HepG2 (cell line): ENCODE results near the gene KCNK5. TPM values are rescaled to one million over a fixed set of nuclear protein-coding genes. Genes with fewer than 3 reads are reported as not detected.

Experiments
- ATAC-seq: fragments of 200-7000 bp; cut with Tn5 transposase; 3 replicates; pipeline ENCODE4 v1.9.1; 2020; ENCODE audit warnings: mild to moderate bottlenecking, moderate library complexity
- BruUV-seq: library from RNA; stranded (reverse); fragments of 400-500 nt; replicated peaks from 2 replicates; lab custom pipeline; 2021; lab: Mats Ljungman, UMichigan
- CTCF ChIA-PET: fragments of 300-600 bp; formaldehyde crosslinking; extraction: SDS; loops from one replicate; lab custom pipeline; 2021; ENCODE audit warnings: low total read pairs, inconsistent platforms, low intra/inter-chr PET ratio; lab: Yijun Ruan, JAX
- POLR2A ChIA-PET: fragments of 350-600 bp; sonication (Branson Sonifier 250); formaldehyde crosslinking; loops from one replicate; lab custom pipeline; 2020; ENCODE audit warnings: antibody characterized with exemption, inconsistent platforms; lab: Yijun Ruan, JAX
- DNase-seq: peaks from one replicate; pipeline ENCODE4 v3.0.0-alpha.2; 2015; ENCODE audit warnings: low spot score
- FAIRE-seq: peaks from 3 replicates; lab custom pipeline; 2011; peaks lifted over from hg19 to GRCh38; lab: Jason Lieb, UNC
- H2AFZ ChIP-seq: one replicate; pipeline ENCODE4 v1.6.1; 2011; ENCODE audit warnings: low read length, inconsistent platforms
- H3K27ac ChIP-seq: fragments of 300-600 bp; 3 replicates; pipeline ENCODE4 v1.8.0; 2011; ENCODE audit warnings: mixed run types, mild to moderate bottlenecking, mixed read lengths, low read length, inconsistent platforms; ENCODE audit not compliant: insufficient read depth; ENCODE audit errors: extremely low read length
- H3K27me3 ChIP-seq, 2 experiments: fragments of 200-600 bp in 1 of 2; 2 replicates in 1 of 2; 3 replicates in 1 of 2; pipeline versions ENCODE4 v1.6.0 to v1.8.0; 2011; ENCODE audit warnings: low read length in 2 of 2, mild to moderate bottlenecking in 2 of 2, moderate library complexity in 2 of 2, inconsistent platforms in 1 of 2; ENCODE audit not compliant: insufficient read depth in 2 of 2, control insufficient read depth in 1 of 2
- H3K36me3 ChIP-seq, 2 experiments: fragments of 200-600 bp in 1 of 2; replicated peaks in 1 of 2; 2 replicates in 1 of 2; 3 replicates in 1 of 2; pipeline versions ENCODE4 v1.5.1 to v1.8.0; 2011; ENCODE audit warnings: low read length in 2 of 2, inconsistent platforms in 1 of 2; ENCODE audit not compliant: insufficient read depth in 2 of 2, control insufficient read depth in 1 of 2
- H3K4me1 ChIP-seq: 2 replicates; pipeline ENCODE4 v1.5.1; 2012; ENCODE audit warnings: low read length, inconsistent platforms; ENCODE audit not compliant: insufficient read depth
- H3K4me2 ChIP-seq: 2 replicates; pipeline ENCODE4 v1.6.0; 2011; ENCODE audit warnings: low read depth, low read length, inconsistent platforms
- H3K4me3 ChIP-seq, 3 experiments: fragments of 200-600 bp in 1 of 3; sonication (generic), shearing (Covaris generic) in 1 of 3; replicated peaks in 1 of 3; 2 replicates each; pipeline ENCODE4 v1.5.1; 2011 to 2016; ENCODE audit warnings: low read length in 3 of 3, inconsistent platforms in 2 of 3, low read depth in 2 of 3, mild to moderate bottlenecking in 2 of 3, control low read depth in 1 of 3, mixed read lengths in 1 of 3; ENCODE audit not compliant: insufficient read depth in 1 of 3
- H3K79me2 ChIP-seq: one replicate; pipeline ENCODE4 v1.6.1; 2011; ENCODE audit warnings: low read length, inconsistent platforms; ENCODE audit not compliant: insufficient read depth
- H3K9ac ChIP-seq: 2 replicates; pipeline ENCODE4 v1.6.0; 2011; ENCODE audit warnings: mild to moderate bottlenecking, low read depth, low read length, inconsistent platforms; ENCODE audit not compliant: insufficient read depth
- H3K9me3 ChIP-seq: 2 replicates; pipeline ENCODE4 v1.5.1; 2012; ENCODE audit warnings: mild to moderate bottlenecking, low read length
- H4K20me1 ChIP-seq: 2 replicates; pipeline ENCODE4 v1.6.0; 2011; ENCODE audit warnings: inconsistent platforms, mild to moderate bottlenecking, low read length, moderate library complexity; ENCODE audit not compliant: insufficient read depth
- ATF3 ChIP-seq: sonication (generic); formaldehyde crosslinking; IDR thresholded peaks from 2 replicates; pipeline ENCODE4 v1.4.0; 2020; ENCODE audit warnings: missing genetic modification reagents
- ATF7 ChIP-seq, 2 experiments: fragments of 450-650 bp in 1 of 2; sonication (generic) in 1 of 2; formaldehyde crosslinking in 1 of 2; IDR thresholded peaks; 2 replicates each; pipeline versions ENCODE4 v1.4.0 to v1.6.1; 2016 to 2020; ENCODE audit warnings: antibody characterized with exemption in 1 of 2, mild to moderate bottlenecking in 1 of 2, missing genetic modification reagents in 1 of 2
- ESRRA ChIP-seq: sonication (generic); formaldehyde crosslinking; IDR thresholded peaks from 2 replicates; pipeline ENCODE4 v1.5.1; 2020; ENCODE audit warnings: mild to moderate bottlenecking, low read depth, missing genetic modification reagents
- JUND ChIP-seq: sonication (generic); formaldehyde crosslinking; IDR thresholded peaks from 2 replicates; pipeline ENCODE4 v1.8.0; 2022; ENCODE audit warnings: mild to moderate bottlenecking, missing genetic modification reagents
- KDM5B ChIP-seq: sonication (generic); formaldehyde crosslinking; IDR thresholded peaks from 2 replicates; pipeline ENCODE4 v1.4.0; 2020; ENCODE audit warnings: missing genetic modification reagents, mild to moderate bottlenecking, borderline replicate concordance
- ZNF143 ChIP-seq: sonication (generic); formaldehyde crosslinking; IDR thresholded peaks from 2 replicates; pipeline ENCODE4 v1.4.0; 2020; ENCODE audit warnings: missing genetic modification reagents
- ZNF597 ChIP-seq: sonication (generic); formaldehyde crosslinking; IDR thresholded peaks from 2 replicates; pipeline ENCODE4 v1.5.0; 2020; ENCODE audit warnings: missing genetic modification reagents
- ZNF607 ChIP-seq: sonication (generic); formaldehyde crosslinking; IDR thresholded peaks from 2 replicates; pipeline ENCODE4 v1.5.1; 2020; ENCODE audit warnings: missing genetic modification reagents, mild to moderate bottlenecking, borderline replicate concordance
- ZSCAN31 ChIP-seq: sonication (generic); formaldehyde crosslinking; IDR thresholded peaks from 2 replicates; pipeline ENCODE4 v1.5.0; 2020; ENCODE audit warnings: low read depth, mild to moderate bottlenecking, missing genetic modification reagents
- WGBS: methylation state at CpG from one replicate; pipeline ENCODE4 v1.1.6; 2017; ENCODE audit warnings: low lambda C conversion rate; 5-methylcytosine and 5-hydroxymethylcytosine counted together
- in situ Hi-C: cut with HindIII; loops from 2 replicates; pipeline ENCODE4 v1.10.0; 2017; ENCODE audit warnings: low pct_unique_long_range_greater_than_20kb; ENCODE audit not compliant: extremely low pct_ligation_motif_present
- intact Hi-C: fragments of 100-400 bp; cut with micrococcal nuclease; formaldehyde crosslinking; loops from one replicate; pipeline ENCODE4 v1.10.0; 2022; ENCODE audit not compliant: unreplicated experiment
- polyA plus RNA-seq, 8 experiments: library from polyadenylated mRNA; depleted of rRNA in 3 of 8; stranded (reverse) in 7 of 8; unstranded in 1 of 8; fragments of >200 nt; fragmentation: Illumina TruSeq in 4 of 8; extraction: Trizol in 4 of 8; gene quantifications; 2 replicates each; pipeline versions ENCODE4 v1.2.1 to v1.2.3, GENCODE V29; 2011 to 2016; ENCODE audit warnings: low read depth in 4 of 8, missing spikeins in 1 of 8, mixed read lengths in 1 of 8; ENCODE audit not compliant: insufficient read depth in 1 of 8
- total RNA-seq, 5 experiments: library from RNA; depleted of rRNA; stranded (reverse); fragments of >200 nt; fragmentation: Illumina TruSeq; extraction: Trizol; gene quantifications; 2 replicates each; pipeline ENCODE4 v1.2.3, GENCODE V29; 2016; ENCODE audit warnings: low read depth in 1 of 5
- TF ChIP-seq, protein P1 (sequence below): sonication (generic); formaldehyde crosslinking; IDR thresholded peaks from 2 replicates; pipeline ENCODE4 v1.4.0; 2020; ENCODE audit warnings: missing genetic modification reagents; ENCODE audit errors: not compliant biosample characterization
- TF ChIP-seq, protein P2 (sequence below): fragments of 450-650 bp; IDR thresholded peaks from 2 replicates; pipeline ENCODE4 v1.6.1; 2016

The KCNK5 gene
- total and polyA plus RNA-seq, 2 of the 13 experiments (the other 11 are each of a cell fraction or from before 2014, with no cell fraction given) = 0.04 TPM; not detected in 1

GRCh38 chr6:39189131-39189530 is 40.1 kb downstream of the KCNK5 start:
- H3K4me3 ChIP-seq = no peak overlapping the region
- TF ChIP-seq, protein P1, sequence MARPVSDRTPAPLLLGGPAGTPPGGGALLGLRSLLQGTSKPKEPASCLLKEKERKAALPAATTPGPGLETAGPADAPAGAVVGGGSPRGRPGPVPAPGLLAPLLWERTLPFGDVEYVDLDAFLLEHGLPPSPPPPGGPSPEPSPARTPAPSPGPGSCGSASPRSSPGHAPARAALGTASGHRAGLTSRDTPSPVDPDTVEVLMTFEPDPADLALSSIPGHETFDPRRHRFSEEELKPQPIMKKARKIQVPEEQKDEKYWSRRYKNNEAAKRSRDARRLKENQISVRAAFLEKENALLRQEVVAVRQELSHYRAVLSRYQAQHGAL (CRISPR knock-in tag) = no peak
- TF ChIP-seq, protein P2, sequence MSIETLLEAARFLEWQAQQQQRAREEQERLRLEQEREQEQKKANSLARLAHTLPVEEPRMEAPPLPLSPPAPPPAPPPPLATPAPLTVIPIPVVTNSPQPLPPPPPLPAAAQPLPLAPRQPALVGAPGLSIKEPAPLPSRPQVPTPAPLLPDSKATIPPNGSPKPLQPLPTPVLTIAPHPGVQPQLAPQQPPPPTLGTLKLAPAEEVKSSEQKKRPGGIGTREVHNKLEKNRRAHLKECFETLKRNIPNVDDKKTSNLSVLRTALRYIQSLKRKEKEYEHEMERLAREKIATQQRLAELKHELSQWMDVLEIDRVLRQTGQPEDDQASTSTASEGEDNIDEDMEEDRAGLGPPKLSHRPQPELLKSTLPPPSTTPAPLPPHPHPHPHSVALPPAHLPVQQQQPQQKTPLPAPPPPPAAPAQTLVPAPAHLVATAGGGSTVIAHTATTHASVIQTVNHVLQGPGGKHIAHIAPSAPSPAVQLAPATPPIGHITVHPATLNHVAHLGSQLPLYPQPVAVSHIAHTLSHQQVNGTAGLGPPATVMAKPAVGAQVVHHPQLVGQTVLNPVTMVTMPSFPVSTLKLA = 0 out of 2 replicates have a peak, but pooled peaks have one; percentile 7
- TF ChIP-seq ATF7 (IDR thresholded peaks at IDR 0.05) = no peak
- no peak for TF ChIP-seq ATF7 (CRISPR knock-in tag; IDR thresholded peaks at IDR 0.05)
- TF ChIP-seq, all 625 proteins: peak for 1
- intact Hi-C loops (no loop called here), in situ Hi-C loops (no loop called here)
- Histone ChIP-seq H2AFZ (no peak overlapping the region), H3K9me3 (no peaks in the 10 kb centered on the region), H3K36me3 (no peaks in the 10 kb centered on the region), H3K27me3 (no peaks in the 10 kb centered on the region; a peak in 1 of 5 replicates), H4K20me1 (no peaks in the 10 kb centered on the region), H3K4me2 (no peak overlapping the region), H3K27ac (no peak overlapping the region), H3K79me2 (no peaks in the 10 kb centered on the region), H3K9ac (no peak overlapping the region), H3K4me1 (no peaks in the 10 kb centered on the region)
- DNase-seq (no peak), FAIRE-seq (no peak), ATAC-seq (no peak)
- BruUV-seq = no TSS peak
- WGBS = 50% methylated on average over 8 of the region's 8 CpGs
- CTCF ChIA-PET = no interaction called here
- POLR2A ChIA-PET = no interaction called here

DNA sequence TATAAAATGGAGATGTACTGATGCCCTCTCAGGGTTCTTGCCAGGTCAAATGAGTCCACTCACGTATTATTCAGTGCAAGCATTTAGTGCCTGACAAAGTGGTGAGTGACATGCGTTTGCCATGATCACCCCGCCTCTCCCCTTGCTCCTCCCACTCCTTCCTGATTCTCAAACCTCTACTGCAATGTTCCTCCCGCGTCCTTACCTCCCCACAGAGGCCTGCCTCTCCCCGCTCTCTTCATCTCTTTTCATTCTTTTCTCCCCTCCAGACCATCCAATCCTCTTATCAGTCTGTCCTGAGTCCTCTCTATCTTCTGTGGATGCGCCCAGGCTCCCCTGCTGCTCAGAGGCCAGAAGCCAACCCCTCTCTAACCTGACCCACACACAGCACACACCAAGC is 40.7 kb downstream of the KCNK5 start:
- Histone ChIP-seq H3K27me3 (no peaks in the 10 kb centered on the region; a peak in 1 of 5 replicates), H3K4me2 (no peak overlapping the region), H2AFZ (no peak overlapping the region), H4K20me1 (no peaks in the 10 kb centered on the region), H3K4me1 (no peaks in the 10 kb centered on the region), H3K9ac (no peak overlapping the region), H3K27ac (no peak overlapping the region), H3K4me3 (no peak overlapping the region), H3K9me3 (no peaks in the 10 kb centered on the region), H3K79me2 (no peaks in the 10 kb centered on the region), H3K36me3 (no peaks in the 10 kb centered on the region)
- WGBS = 46% methylated on average over 7 of the region's 7 CpGs
- ChIA-PET CTCF (no interaction called here), POLR2A (no interaction called here)
- in situ Hi-C loops = no loop called here
- ATAC-seq = no peak
- DNase-seq = no peak
- no TSS peak for BruUV-seq
- intact Hi-C loops = no loop called here
- no peak for FAIRE-seq
- TF ChIP-seq ESRRA (CRISPR knock-in tag) = no peak
- no peak for TF ChIP-seq KDM5B (CRISPR knock-in tag)
- TF ChIP-seq ZNF597 (CRISPR knock-in tag) = no peak
- TF ChIP-seq ZSCAN31 = no peak
- TF ChIP-seq ATF3 (CRISPR knock-in tag) = no peak
- TF ChIP-seq JUND (CRISPR knock-in tag) = no peak
- TF ChIP-seq ZNF143 (CRISPR knock-in tag) = no peak
- no peak for TF ChIP-seq ZNF607
